ENCODE measurements around the gene SH3BP2.

The SH3BP2 gene

DNA sequence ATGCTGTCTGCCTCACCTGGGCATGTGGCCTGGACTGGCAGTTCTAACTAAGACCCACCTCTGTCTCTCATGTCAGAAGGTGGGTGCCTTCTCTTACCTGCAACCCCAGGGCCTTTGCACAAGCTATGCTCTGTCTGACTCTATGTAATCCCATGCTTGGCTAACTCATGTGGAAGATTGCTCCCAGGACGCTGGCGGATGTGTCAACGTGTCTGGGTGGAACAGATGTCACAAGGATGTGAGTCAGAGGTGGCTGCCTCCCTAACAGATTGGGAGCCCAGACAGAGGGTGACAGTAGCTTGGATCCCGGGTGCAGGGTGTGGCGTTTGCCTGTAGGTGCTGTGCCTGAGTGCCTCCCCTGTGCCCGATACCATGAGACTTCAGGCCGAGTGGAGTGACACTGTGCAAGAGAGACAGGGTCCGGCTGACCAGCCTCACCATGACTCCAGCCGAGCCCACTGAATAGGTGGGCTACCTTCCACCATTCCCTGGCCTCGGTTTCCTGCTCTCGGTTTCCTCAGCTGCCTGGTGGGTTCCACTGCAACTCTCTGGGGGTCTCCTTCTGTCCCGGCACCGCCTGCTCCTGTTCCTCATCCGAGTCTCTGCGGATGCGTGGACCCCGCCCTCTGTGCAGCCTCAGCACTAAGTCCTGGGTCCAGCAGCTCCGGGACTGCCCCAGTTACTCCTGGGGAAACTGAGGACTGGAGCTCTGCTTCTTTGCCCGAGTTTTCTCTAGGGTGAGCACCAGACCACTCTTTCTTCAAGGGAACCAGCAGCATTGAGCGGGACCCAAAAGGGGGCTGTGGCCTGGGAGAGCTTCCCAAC lies 11.0 kb downstream of the SH3BP2 start:
- DNase-seq (ENCODE audit: low spot score) = peak; percentile 55

DNA sequence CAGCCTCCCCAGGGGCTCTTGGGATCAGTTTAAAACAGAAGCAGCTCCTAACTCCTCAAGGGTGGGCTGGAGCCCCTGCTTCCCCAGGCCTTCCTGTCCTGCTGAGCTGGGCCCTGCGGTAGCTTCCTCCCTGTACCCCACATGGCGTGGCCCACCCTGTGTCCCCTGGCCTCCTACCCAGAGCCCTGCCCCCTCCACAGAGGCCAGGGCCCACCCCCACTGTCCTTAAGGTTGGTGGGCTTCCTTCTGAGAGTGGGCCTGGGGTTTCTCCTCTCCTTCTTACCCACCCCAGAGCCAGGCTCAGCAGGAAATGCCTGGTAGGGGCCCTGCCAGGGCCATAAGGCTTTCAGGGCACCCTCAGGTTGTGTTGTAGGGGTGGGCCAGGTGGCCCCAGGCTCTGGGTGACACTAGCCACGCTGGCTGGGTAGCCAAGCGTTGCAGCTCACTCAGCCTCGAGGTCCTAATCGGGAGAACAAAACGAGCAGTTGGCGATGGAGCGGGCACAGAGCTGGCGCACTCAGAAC lies 11.6 kb downstream of the SH3BP2 start:
- no peak for DNase-seq (ENCODE audit: low spot score)

DNA sequence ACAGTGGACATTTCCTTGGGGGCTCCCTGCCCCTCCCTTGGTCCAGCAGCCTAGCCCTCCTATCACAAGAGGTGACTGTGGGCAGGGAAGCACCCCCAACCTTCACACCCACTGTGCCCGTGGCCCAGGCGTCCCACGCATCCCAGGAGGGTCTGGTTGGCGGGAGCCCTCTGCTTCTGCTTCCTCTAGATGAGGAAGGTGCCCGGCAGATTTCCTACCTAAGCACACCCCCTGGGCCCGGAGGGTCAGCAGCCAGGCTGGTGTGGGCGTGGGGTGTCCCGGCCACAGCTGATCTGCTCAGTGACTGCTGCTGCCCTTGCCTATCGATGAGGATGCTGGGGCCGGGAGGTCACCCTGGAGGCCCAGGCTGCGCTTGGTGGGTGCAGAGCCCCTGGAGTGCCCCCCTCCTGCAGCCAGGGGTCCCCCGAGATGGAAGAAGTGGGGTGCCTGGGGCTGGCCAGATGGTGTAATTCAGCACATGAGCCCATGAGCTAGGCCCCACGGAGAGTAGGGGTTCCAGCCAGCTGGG lies 12.2 kb downstream of the SH3BP2 start:
- DNase-seq (ENCODE audit: low spot score) = no peak

DNA sequence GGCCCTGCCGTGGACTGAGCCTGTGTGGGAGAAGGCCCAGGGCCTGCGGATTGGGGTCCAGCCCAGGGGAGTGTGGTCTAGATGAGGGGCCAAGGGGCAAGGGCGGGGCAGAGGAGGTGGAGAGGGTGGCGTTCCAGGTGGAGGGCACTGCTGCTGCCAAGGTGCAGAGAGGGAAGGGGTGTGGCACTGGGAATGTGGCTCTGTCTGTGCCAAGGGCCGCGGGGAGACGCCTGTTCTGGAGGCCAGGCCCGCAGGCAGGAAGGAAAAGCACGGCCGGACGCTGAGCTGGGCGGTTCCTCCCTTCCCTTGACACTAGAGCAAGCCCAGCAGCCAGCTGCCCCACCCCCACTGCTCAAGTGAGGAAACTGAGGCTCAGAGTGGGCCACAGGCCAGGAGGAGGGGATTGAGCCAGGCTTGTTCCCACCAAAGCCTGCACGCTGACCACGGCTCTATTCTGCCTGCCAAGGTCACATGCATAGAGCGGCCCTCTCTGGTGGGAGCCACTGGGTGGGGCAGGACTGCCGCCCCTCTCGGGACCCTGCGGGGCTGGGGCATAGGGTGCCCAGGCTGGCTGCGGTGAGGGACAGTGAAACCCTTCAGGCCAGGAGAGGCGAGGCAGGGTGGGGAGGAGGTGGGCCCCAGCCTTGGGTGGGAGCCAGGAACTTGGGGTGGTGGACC lies 13.0 kb downstream of the SH3BP2 start:
- peak; percentile 42 for DNase-seq (ENCODE audit: low spot score)

DNA sequence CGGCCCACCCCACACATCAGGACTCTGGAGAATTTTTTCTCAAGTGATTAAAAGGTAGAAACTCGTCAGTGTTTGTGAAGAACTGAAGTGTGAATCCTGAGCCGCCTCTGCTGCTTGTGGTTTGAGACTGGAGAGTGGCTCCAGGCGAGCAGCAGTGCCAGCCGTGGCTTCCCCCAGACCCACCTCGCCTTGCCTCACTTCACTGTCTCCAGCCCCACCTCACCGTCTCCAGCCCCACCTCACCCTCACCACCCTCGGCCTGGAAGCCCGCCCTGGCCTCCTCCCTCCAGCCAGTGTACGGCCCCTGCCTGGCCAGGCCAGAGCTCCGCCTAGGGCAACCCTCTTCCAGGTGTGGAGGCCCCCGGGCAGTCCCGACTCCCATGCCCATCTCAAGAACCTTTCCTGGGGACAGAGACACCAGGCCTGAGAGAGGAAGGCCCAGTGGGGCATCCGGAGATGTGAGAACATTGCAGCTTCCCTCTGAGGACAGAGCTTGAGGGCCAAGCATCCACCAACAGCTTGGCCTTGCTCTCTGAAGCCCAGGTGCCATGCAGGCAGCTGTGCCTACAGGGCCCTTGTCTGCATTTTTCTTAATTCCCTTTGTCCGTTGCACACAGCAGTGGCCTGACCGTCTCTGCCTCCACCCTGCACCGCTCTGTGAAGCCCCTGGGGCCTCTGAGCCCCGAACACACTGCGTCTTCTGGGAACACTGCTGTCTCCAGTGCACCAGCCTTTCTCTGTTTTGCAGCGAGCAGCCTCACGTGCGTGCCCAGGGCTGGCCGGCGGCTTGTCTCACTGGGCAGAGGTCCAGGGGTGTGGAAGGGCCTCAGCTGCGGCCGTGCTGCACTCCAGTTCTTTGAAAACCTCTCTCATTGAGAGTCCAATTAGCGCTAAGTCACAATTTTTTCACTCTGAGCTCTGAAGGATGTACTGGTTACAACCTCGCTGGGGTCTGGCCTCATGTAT lies 13.8 kb downstream of the SH3BP2 start:
- no peak for DNase-seq (ENCODE audit: low spot score)

DNA sequence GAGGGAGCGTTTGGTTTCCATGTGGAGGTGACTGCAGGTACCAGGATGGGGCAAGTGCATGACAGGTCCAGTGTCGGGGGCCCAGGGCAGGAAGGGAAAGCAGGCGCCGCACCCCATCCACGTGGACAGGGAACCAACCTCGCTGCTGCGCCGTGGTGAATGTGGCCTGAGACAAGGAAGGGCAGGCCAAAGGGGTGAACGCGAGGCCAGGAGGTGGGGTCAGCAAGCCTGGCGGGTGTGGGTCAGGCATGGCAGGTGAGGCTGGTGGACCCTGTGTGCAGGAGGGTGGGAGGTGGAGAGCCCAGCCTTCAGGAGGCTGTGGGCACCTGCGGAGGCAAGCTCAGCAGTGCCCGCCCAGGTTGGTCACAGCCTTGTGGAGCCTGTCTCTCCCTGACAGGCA lies 14.7 kb downstream of the SH3BP2 start:
- DNase-seq (ENCODE audit: low spot score) = no peak

DNA sequence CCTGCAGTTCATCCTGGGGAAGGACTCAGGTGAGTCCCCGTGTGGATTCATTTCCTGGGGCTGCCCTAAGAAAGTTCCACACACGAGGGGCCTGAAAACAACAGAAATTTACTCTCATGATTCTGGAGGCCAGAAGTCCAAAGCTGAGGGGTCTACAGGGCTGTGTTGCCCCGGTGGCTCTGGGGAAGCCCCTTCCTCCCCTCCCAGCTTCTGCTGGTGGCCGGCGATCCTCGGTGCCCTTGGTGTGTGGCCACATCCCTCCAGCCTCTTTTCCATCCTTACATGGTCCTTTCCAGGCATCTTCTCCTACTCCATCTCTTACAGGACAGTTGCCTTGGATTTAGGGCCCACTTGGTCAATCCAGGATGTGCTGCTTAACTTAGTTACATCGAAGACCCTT lies 15.1 kb downstream of the SH3BP2 start:
- DNase-seq (ENCODE audit: low spot score) = no peak

DNA sequence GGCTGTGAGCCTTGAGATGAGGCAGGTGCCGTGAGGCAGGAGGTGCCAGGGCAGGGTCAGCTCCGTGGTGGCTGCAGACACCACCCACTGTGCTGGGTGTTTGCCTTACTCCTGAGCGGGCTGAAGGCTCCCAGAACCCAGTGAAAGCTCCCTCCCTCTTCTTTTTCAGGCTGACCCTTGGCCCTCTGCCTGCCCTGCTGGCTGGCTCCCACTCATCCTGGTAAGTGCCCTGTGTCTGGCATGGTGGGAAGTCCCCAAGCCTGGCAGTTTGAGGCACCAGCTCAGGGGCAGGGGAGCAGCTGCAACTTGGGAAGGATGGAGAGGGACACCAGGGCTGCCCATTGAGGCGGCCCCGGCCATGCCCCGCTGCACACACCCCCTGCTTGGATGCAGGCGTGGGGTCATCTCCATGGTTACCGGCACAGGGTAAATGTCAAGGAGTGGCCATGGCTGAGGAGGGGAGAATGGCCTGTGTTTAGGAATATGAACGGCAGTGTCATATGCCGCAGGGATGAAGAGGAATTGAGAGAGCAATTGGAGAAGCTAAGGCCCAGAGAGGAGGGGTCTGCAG lies 16.8 kb downstream of the SH3BP2 start:
- no peak for DNase-seq (ENCODE audit: low spot score)

DNA sequence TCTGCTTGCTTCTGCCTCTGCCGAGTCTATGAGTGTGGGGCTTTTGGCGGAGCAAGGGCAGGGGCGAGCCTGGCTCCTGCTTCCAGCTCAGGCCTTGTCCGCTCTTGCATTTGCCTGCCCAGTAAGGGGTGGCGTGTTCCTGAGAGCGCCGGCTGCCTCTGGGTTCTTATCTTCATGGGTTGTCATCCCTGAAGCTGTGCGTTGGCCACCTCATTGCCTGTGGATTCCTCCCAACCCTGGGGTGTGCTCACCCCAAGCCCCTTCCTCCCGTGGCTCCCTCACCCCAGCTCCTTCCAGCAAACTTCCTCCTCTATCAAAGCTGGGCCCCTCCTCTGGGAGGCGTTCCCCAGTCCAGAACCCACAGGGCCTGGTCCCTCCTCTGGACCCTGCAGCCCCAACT lies 17.5 kb downstream of the SH3BP2 start:
- DNase-seq (ENCODE audit: low spot score) = no peak

DNA sequence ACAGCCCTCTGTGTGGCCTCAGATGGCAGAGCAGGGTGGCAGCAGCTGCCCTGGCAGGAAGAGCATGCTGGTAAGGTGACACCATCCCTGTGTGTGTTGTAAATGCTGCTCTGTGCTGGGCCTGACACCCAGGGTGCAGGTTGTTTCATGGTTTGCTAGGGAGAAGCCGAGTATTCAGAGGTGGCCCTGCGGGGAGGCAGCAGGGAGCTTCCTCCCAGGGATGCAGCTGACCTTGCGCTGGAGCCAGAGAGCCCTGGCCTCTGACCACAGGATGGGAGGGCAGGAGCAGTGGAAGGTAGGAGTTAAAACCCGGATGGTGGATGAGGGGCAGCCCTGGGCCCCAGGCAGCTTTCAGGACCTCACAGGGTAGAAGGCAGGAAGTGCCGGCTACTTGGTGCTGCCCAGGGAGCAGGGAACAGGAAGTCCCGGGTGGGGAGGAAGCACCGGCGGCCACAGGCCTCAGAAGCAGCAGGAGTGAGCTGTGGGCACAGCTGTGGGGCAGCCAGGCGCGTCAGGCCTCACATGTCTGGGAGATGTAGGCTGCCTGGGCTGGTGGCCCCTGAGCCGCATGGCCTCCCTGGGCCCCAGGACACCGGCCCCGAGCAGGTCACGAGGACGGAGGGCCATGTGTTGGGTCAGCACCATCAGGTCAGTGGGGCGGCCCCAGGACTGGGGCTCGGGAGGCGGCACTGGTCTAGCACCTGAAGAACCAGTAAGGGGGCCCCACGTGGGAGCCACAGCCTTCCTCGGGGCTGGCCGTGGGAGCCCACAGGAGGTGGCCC lies 19.1 kb downstream of the SH3BP2 start:
- DNase-seq (ENCODE audit: low spot score) = peak; percentile 85

DNA sequence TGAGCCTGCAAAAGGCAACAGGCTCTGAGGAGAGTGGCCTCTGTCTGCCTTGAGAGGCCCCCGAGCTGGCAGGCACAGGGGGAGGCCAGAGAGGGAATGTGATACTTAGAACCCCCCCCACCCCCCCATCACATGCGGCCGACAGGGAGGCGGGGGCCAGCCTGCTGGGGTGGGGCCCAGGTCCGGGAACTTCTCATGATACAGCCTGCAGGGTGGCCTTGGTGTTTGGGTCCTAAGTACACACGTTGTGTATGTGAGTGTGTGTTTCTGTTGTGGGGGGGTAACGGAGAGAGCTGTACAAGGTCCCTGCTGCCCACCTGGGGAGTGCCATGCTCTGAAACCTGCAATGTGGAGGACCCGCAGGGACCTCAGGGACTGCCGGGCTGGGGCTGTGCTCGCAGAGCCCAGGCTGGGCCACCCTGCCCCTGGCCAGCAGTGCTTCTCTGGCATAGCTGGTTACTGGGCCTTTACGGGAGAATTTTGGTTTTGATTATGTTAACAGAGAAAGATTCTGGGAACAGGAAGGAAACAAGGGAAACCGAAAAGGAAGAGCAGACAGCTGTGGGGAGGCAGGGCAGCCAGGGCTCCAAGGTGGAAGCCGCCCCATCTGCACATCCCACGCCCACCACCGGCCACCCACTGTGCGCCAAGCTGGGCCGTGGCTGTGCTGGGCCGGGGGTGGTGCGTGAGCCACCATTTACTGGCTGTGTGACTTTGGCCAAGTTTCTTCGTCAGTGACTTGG lies 19.9 kb downstream of the SH3BP2 start:
- peak; percentile 7 for DNase-seq (ENCODE audit: low spot score)

DNA sequence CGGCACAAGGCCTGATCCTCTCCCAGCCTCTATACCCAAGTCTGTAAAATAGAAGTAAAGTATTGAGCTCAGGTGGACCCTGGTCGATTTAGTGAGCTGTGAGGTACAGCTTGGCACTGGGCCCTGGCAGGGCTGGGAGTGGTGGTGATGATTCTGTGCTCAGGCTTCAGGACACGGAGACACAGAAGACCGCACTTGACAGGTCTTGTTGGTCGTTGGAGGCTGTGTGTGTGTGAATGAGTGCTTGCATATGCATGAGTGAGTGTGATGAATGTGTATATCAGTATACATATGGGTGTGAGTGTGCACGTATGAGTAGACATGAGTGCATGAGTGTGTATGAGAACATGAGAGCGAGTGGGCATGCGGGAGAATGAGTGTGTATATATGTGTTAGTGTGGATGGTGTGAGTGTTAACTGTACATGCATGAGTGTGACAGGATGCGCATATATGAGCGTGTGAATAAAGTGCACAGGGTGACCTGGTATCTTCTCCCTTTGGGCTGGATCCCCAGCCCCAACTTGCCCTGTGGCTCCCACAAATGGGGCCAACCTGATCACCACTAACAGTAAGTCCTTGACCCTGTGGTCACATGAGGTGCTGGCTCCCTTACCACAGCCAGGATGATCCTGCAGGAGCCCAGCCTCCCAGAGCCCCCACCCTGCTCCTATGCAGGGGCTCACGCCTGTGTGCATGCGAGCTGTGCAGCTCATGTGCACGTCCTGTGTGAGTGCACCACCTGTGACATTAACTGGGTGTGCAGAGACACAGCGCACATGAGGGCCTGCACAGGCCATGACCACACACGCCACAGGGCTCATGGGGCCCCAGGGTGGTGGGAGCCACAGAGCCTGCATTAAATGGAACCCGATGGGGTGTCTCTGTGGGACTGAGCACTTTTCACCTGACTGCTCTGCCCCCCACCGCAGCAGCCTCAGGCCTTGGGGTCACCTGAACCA lies 20.8 kb downstream of the SH3BP2 start:
- no peak for DNase-seq (ENCODE audit: low spot score)

DNA sequence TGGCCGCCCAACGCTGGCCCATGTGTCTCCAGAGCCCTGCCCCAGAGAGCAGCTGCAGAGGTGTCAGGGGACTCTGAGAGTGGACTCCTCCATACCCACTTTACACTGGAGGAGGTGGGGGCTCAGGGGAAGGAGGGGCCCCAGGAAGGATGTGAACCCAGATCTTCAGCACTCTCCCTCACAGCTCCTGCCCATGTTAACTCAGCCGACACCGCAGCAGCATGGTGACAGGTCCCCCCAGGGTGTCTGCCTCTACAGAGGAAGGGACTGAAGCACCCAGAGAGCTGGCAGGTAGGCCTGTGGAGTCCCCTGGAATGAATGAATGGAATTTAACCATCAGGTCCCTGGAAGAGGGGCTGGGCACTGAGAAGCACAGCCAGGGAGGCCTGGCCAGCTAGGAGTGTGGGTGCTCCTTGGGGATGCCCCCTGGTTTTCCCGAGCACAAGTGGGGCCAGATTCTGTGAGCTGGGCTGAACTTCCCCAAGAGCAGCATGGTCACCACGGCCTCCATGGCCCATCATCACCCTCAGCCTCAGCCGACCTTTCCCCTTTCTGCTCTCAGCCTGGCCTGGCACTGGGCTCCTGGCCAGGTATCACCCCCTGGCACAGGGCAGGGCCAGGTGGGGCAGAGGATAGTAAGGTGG lies 21.9 kb downstream of the SH3BP2 start:
- DNase-seq (ENCODE audit: low spot score) = no peak

DNA sequence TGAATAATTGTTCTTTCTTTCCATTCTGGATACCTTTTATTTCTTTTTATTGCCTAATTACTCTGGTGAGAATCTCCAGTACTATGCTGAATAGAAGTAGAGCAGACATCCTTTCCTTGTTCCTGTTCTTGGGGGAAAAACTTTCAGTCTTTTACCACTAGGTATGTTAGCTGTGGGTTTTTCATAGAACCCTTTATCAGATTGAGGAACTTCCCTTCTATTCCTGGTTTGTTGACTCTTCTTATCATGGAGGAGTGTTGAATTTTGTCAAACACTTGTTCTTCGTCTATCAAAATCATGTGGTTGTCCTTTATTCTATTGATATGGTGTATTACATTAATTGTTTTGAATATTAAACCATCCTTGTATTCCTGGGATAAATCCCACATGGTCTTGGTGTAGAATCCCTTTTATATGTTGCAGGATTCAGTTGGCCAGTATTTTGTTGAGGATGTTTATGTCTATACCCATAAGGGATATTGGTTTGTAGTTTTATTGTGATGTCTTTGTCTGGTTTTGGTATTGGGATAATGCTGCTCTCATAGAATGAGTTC lies 23.6 kb downstream of the SH3BP2 start:
- no peak for DNase-seq (ENCODE audit: low spot score)

DNA sequence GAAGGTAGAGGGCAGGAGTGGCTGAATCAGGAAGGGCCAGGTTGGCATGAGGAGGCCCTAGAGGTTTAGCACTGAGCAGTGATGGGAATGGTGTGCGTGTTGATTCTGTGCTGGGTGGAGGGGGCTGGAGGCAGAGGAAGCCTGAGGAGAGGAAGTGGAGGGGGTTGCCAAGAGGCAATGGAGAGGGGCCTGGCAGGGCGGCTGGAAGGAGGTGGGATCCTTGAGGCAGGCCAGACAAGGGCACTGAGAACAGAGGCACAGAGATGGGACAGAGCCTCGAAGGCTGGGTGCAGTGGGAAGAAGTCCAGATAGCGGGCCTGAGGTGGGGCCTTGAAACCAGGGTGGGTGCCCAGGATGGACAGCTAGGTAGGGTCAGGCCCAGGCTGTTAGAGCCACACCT lies 24.3 kb downstream of the SH3BP2 start:
- no peak for DNase-seq (ENCODE audit: low spot score)

DNA sequence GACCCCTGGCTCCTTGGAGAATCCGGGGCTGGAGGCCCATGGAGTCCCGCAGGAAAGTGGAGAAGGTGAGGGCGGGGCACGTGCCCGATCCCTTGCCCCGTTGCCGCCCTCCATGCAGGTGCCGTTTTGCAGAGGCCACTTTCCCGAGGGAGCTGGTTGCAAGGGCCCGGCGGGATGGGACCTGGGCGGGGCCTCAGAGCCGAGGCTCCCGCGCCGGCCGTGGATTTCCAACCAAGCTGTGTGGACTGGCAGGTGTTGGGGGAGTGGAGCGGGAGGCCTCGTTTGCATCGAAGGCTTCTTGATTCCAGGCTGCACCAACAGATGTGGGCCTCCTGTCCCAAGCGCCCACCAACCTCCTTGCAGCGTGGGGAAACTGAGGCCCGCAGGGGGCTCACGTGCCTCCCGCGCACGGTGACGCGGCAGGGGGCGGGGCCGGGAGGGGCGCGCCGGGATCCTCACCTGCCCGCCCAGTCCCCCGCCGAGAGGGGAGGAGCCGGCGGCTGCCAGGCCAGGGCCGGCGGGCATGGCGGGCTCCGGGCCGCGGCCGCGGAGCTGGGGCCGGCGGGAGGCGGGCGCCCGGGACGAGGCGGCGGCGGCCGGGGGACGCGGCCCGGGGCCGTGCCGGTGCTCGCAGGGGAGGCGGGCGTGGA lies 24.9 kb downstream of the SH3BP2 start:
- DNase-seq (ENCODE audit: low spot score) = no peak

DNA sequence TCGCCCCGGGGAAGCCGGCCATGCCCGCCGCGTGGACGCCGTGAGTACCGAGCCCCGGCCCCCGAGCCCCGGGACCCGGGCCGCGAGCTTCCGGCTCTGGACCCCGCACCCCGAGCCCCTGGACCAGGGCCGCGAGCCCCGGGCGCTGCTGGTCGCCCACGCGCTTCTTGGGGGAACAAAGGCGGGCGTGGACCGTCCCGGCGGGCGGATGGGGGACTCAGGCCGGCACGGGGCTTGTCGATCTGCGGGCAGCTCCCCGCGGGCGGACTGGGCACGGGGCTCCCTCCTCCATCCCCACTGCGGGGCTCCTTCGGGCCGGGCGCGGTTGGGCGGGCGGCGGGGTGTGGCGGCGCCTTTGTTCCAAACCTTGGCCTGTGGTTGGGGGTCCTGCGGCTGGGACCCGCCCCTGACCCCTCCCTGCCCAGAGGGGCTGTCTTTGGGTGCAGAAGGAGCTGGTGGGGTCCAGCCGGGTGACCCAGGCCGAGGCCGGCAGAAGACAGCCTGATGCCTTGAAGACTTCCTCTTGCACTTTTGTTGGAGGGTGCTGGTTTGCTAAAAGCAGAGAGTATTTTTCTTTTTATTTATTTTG lies 25.6 kb downstream of the SH3BP2 start:
- no peak for DNase-seq (ENCODE audit: low spot score)

Measured in SW480 (cell line).